Muscle of leg (tissue), 11 donors: ENCODE results near the gene ADARB2. TPM values are rescaled to one million over a fixed set of nuclear protein-coding genes. Genes with fewer than 3 reads are reported as not detected.

Experiments used
- DNase-seq: peaks from one replicate; pipeline ENCODE4 v3.0.0; 2013
- H3K27ac ChIP-seq: one replicate; pipeline ENCODE4 v1.5.1; 2013; ENCODE audit warnings: mild to moderate bottlenecking, low read length, control low read depth
- H3K27me3 ChIP-seq: one replicate; pipeline ENCODE4 v1.6.1; 2013; ENCODE audit warnings: low read length; ENCODE audit not compliant: control insufficient read depth, insufficient read depth
- H3K36me3 ChIP-seq: one replicate; pipeline ENCODE4 v1.6.1; 2013; ENCODE audit warnings: low read length; ENCODE audit not compliant: control insufficient read depth, insufficient read depth
- H3K4me1 ChIP-seq: one replicate; pipeline ENCODE4 v1.6.1; 2013; ENCODE audit warnings: low read length; ENCODE audit not compliant: control insufficient read depth, insufficient read depth
- H3K4me3 ChIP-seq: one replicate; pipeline ENCODE4 v1.5.1; 2013; ENCODE audit warnings: low read length, control low read depth
- H3K9me3 ChIP-seq: replicated peaks from 2 replicates; pipeline ENCODE4 v1.6.1; 2013; ENCODE audit warnings: low read depth, low read length; ENCODE audit not compliant: control insufficient read depth
- WGBS: methylation state at CpG from one replicate; pipeline ENCODE4 v1.1.5; 2013; ENCODE audit warnings: missing lambda C conversion rate; ENCODE audit not compliant: insufficient coverage; 5-methylcytosine and 5-hydroxymethylcytosine counted together
- polyA plus RNA-seq, 8 donors: library from polyadenylated mRNA; unstranded; fragments of 120-200 nt; gene quantifications; one replicate each; pipeline versions ENCODE4 v1.2.1 to v1.2.3, GENCODE V29; 2013; ENCODE audit warnings: inconsistent platforms in 1 of 8, low replicate concordance in 1 of 8; ENCODE audit not compliant: insufficient read length in 8 of 8, insufficient read depth in 1 of 8
- total RNA-seq: library from RNA; stranded (reverse); fragments of 120-200 nt; gene quantifications from one replicate; pipeline ENCODE4 v1.2.4, GENCODE V29; 2013

Gene ADARB2
- total and polyA plus RNA-seq, 9 donors, result 0.13 to 0.38 (median 0.23) TPM

GRCh38 chr10:1410469-1411395, 326.6 kb downstream of the ADARB2 start:
- Histone ChIP-seq H3K4me1 (no peaks in the 10 kb centered on the region), H3K4me3 (no peak overlapping the region), H3K27ac (no peak overlapping the region), H3K36me3 (no peaks in the 10 kb centered on the region), H3K9me3 (no peaks in the 10 kb centered on the region), H3K27me3 (peaks cover 11% of the 10 kb centered on the region)
- WGBS, result 90% methylated on average over 32 of the region's 33 CpGs
- DNase-seq, result no peak

- H3K9me3 ChIP-seq, result no peaks in the 10 kb centered on the region
- no peaks in the 10 kb centered on the region for H3K4me1 ChIP-seq
- H3K27me3 ChIP-seq, result peaks cover 11% of the 10 kb centered on the region
- H3K27ac ChIP-seq, result no peak overlapping the region
- WGBS, result 91% methylated on average over 8 of the region's 11 CpGs
- DNase-seq, result no peak
- H3K36me3 ChIP-seq, result no peaks in the 10 kb centered on the region
- no peak overlapping the region for H3K4me3 ChIP-seq
Observed at GRCh38 chr10:1410032-1410431, 327.3 kb downstream of the ADARB2 start.

GRCh38 chr10:1409392-1409791, 327.9 kb downstream of the ADARB2 start:
- DNase-seq, result no peak
- no peak overlapping the region for H3K27ac ChIP-seq
- 94% methylated on average over 14 of the region's 16 CpGs for WGBS
- H3K4me1 ChIP-seq, result no peaks in the 10 kb centered on the region
- no peaks in the 10 kb centered on the region for H3K36me3 ChIP-seq
- no peaks in the 10 kb centered on the region for H3K9me3 ChIP-seq
- peaks cover 11% of the 10 kb centered on the region for H3K27me3 ChIP-seq
- H3K4me3 ChIP-seq, result no peak overlapping the region

GRCh38 chr10:1408651-1409367, 328.5 kb downstream of the ADARB2 start:
- H3K9me3 ChIP-seq, result no peaks in the 10 kb centered on the region
- H3K4me1 ChIP-seq, result no peaks in the 10 kb centered on the region
- WGBS, result 84% methylated on average over 26 of the region's 26 CpGs
- no peak for DNase-seq
- H3K4me3 ChIP-seq, result no peak overlapping the region
- H3K27me3 ChIP-seq, result peaks cover 11% of the 10 kb centered on the region
- no peak overlapping the region for H3K27ac ChIP-seq
- no peaks in the 10 kb centered on the region for H3K36me3 ChIP-seq

- H3K27me3 ChIP-seq, result peaks cover 7% of the 10 kb centered on the region
- H3K4me1 ChIP-seq, result no peaks in the 10 kb centered on the region
- H3K36me3 ChIP-seq, result no peaks in the 10 kb centered on the region
- H3K4me3 ChIP-seq, result no peak overlapping the region
- H3K27ac ChIP-seq, result no peak overlapping the region
- no peak for DNase-seq
- 76% methylated on average over 18 of the region's 25 CpGs for WGBS
- H3K9me3 ChIP-seq, result no peaks in the 10 kb centered on the region
Observed at GRCh38 chr10:1406967-1407945, 330.1 kb downstream of the ADARB2 start.

GRCh38 chr10:1406132-1406966, 331.0 kb downstream of the ADARB2 start:
- peaks cover 6% of the 10 kb centered on the region for H3K27me3 ChIP-seq
- DNase-seq, result no peak
- 80% methylated on average over 8 of the region's 14 CpGs for WGBS
- no peak overlapping the region for H3K4me3 ChIP-seq
- no peaks in the 10 kb centered on the region for H3K36me3 ChIP-seq
- peaks cover 2% of the 10 kb centered on the region for H3K4me1 ChIP-seq
- no peaks in the 10 kb centered on the region for H3K9me3 ChIP-seq
- H3K27ac ChIP-seq, result no peak overlapping the region

GRCh38 chr10:1404323-1405260, 332.7 kb downstream of the ADARB2 start:
- 82% methylated on average over 27 of the region's 29 CpGs for whole genome bisulfite sequencing
- Histone ChIP-seq H3K4me1 (peaks cover 10% of the 10 kb centered on the region), H3K27me3 (peaks cover 4% of the 10 kb centered on the region)

GRCh38 chr10:1403508-1404322, 333.6 kb downstream of the ADARB2 start:
- Histone ChIP-seq H3K27me3 (peaks cover 4% of the 10 kb centered on the region), H3K27ac (no peak overlapping the region), H3K4me1 (peaks cover 10% of the 10 kb centered on the region), H3K9me3 (no peaks in the 10 kb centered on the region), H3K4me3 (no peak overlapping the region), H3K36me3 (no peaks in the 10 kb centered on the region)
- 65% methylated on average over 18 of the region's 18 CpGs for WGBS
- no peak for DNase-seq

More at GRCh38 chr10:1404323-1405260, 332.7 kb downstream of the ADARB2 start:
- H3K4me3 ChIP-seq, result no peak overlapping the region
- H3K36me3 ChIP-seq, result no peaks in the 10 kb centered on the region
- H3K9me3 ChIP-seq, result no peaks in the 10 kb centered on the region
- no peak overlapping the region for H3K27ac ChIP-seq
- no peak for DNase-seq
